ENCODE results near the gene TBL1X.

GRCh38 chrX:9654929-9655328 is 190.1 kb downstream of the TBL1X start:
- TF ChIP-seq, protein P1, sequence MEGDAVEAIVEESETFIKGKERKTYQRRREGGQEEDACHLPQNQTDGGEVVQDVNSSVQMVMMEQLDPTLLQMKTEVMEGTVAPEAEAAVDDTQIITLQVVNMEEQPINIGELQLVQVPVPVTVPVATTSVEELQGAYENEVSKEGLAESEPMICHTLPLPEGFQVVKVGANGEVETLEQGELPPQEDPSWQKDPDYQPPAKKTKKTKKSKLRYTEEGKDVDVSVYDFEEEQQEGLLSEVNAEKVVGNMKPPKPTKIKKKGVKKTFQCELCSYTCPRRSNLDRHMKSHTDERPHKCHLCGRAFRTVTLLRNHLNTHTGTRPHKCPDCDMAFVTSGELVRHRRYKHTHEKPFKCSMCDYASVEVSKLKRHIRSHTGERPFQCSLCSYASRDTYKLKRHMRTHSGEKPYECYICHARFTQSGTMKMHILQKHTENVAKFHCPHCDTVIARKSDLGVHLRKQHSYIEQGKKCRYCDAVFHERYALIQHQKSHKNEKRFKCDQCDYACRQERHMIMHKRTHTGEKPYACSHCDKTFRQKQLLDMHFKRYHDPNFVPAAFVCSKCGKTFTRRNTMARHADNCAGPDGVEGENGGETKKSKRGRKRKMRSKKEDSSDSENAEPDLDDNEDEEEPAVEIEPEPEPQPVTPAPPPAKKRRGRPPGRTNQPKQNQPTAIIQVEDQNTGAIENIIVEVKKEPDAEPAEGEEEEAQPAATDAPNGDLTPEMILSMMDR (IDR thresholded peaks at IDR 0.05) = no peak
- TF ChIP-seq POLR2AphosphoS5 (IDR thresholded peaks at IDR 0.05; ENCODE audit: low read depth, low read length) = no peak
- TF ChIP-seq SIN3A (IDR thresholded peaks at IDR 0.05; ENCODE audit: borderline replicate concordance, insufficient read depth, low read depth, low read length) = no peak
- TF ChIP-seq REST (IDR thresholded peaks at IDR 0.05; ENCODE audit: insufficient read depth in 1 of 2, low read depth in 2 of 2, low read length in 1 of 2) = no peak
